ENCODE data around the gene PIPOX. TPM values are rescaled to one million over a fixed set of nuclear protein-coding genes. Genes with fewer than 3 reads are reported as not detected.
"Not testable (repeated sequence)": the region's sequence is repeated elsewhere in the genome, so short reads cannot be mapped to it uniquely, and the experiment has no call there.

PIPOX gene
- polyA plus RNA-seq, 1 donor from 2014 or later = 4.4 TPM

GRCh38 chr17:29085223-29085622 is 42.3 kb downstream of the PIPOX start:
- no peak overlapping the region for H3K4me3 ChIP-seq (ENCODE audit: low read length)
- no peak overlapping the region for H3K4me2 ChIP-seq (ENCODE audit: low read length)
- no peak overlapping the region for H2AFZ ChIP-seq (ENCODE audit: low read depth, low read length)
- H3K9me3 ChIP-seq (ENCODE audit: low read length) = no peaks in the 10 kb centered on the region
- H3K36me3 ChIP-seq (ENCODE audit: insufficient read depth, low read length) = no peaks in the 10 kb centered on the region
- no peaks in the 10 kb centered on the region for H3K27me3 ChIP-seq (ENCODE audit: insufficient read depth, low read depth, low read length)
- no peaks in the 10 kb centered on the region for H4K20me1 ChIP-seq (ENCODE audit: insufficient read depth)
- peak overlapping the region; percentile 6 for H3K9ac ChIP-seq (ENCODE audit: low read length)
- TF ChIP-seq RAD21 (conservative IDR thresholded peaks at IDR 0.05) = no peak
- no peaks in the 10 kb centered on the region for H3F3A ChIP-seq (ENCODE audit: insufficient read depth, low read length, poor library complexity, severe bottlenecking)
- no peaks in the 10 kb centered on the region for H3K9me2 ChIP-seq (ENCODE audit: insufficient read depth, low read length)
- H3K79me2 ChIP-seq (replicated peaks; ENCODE audit: insufficient read depth, low read length) = no peaks in the 10 kb centered on the region
- no peak overlapping the region for H3K27ac ChIP-seq (ENCODE audit: low read length)

GRCh38 chr17:29086628-29087332 is 43.8 kb downstream of the PIPOX start:
- Histone ChIP-seq H3K27me3 (ENCODE audit: insufficient read depth, low read depth, low read length) (no peaks in the 10 kb centered on the region), H3K4me2 (ENCODE audit: low read length) (no peak overlapping the region), H2AFZ (ENCODE audit: low read depth, low read length) (no peak overlapping the region), H3K27ac (ENCODE audit: low read length) (no peak overlapping the region), H3K79me2 (replicated peaks; ENCODE audit: insufficient read depth, low read length) (no peaks in the 10 kb centered on the region), H3K36me3 (ENCODE audit: insufficient read depth, low read length) (no peaks in the 10 kb centered on the region), H3K4me3 (ENCODE audit: low read length) (no peak overlapping the region), H3K9ac (ENCODE audit: low read length) (no peak overlapping the region), H3K9me3 (ENCODE audit: low read length) (no peaks in the 10 kb centered on the region), H4K20me1 (ENCODE audit: insufficient read depth) (no peaks in the 10 kb centered on the region), H3K9me2 (ENCODE audit: insufficient read depth, low read length) (no peaks in the 10 kb centered on the region), H3F3A (ENCODE audit: insufficient read depth, low read length, poor library complexity, severe bottlenecking) (no peaks in the 10 kb centered on the region)
- TF ChIP-seq SMC3 (conservative IDR thresholded peaks at IDR 0.05; ENCODE audit: poor library complexity) (no peak), MXI1 (conservative IDR thresholded peaks at IDR 0.05; ENCODE audit: poor library complexity, severe bottlenecking) (no peak), EZH2 (IDR thresholded peaks at IDR 0.05; ENCODE audit: borderline replicate concordance, insufficient read depth, low read length, poor library complexity, severe bottlenecking) (no peak), TAF1 (IDR thresholded peaks at IDR 0.05; ENCODE audit: low read depth) (no peak)

- not testable (repeated sequence) for H3K4me3 ChIP-seq (ENCODE audit: low read length); H3K79me2 ChIP-seq (replicated peaks; ENCODE audit: insufficient read depth, low read length); H4K20me1 ChIP-seq (ENCODE audit: insufficient read depth); H3K4me2 ChIP-seq (ENCODE audit: low read length); H2AFZ ChIP-seq (ENCODE audit: low read depth, low read length); H3K27ac ChIP-seq (ENCODE audit: low read length); H3K9me2 ChIP-seq (ENCODE audit: insufficient read depth, low read length); H3K9me3 ChIP-seq (ENCODE audit: low read length); H3K36me3 ChIP-seq (ENCODE audit: insufficient read depth, low read length); H3K9ac ChIP-seq (ENCODE audit: low read length); H3F3A ChIP-seq (ENCODE audit: insufficient read depth, low read length, poor library complexity, severe bottlenecking); H3K27me3 ChIP-seq (ENCODE audit: insufficient read depth, low read depth, low read length)
These were observed 45.8 kb downstream of the PIPOX start for GRCh38 chr17:29088782-29089181.

- H2AFZ ChIP-seq (ENCODE audit: low read depth, low read length) = no peak overlapping the region
- H3K79me2 ChIP-seq (replicated peaks; ENCODE audit: insufficient read depth, low read length) = no peaks in the 10 kb centered on the region
- H3K4me3 ChIP-seq (ENCODE audit: low read length) = no peak overlapping the region
- peak overlapping the region; percentile 51 for H3K27ac ChIP-seq (ENCODE audit: low read length)
- H3K9ac ChIP-seq (ENCODE audit: low read length) = peak overlapping the region; percentile 20
- H3K9me3 ChIP-seq (ENCODE audit: low read length) = no peaks in the 10 kb centered on the region
- TF ChIP-seq, protein P1, sequence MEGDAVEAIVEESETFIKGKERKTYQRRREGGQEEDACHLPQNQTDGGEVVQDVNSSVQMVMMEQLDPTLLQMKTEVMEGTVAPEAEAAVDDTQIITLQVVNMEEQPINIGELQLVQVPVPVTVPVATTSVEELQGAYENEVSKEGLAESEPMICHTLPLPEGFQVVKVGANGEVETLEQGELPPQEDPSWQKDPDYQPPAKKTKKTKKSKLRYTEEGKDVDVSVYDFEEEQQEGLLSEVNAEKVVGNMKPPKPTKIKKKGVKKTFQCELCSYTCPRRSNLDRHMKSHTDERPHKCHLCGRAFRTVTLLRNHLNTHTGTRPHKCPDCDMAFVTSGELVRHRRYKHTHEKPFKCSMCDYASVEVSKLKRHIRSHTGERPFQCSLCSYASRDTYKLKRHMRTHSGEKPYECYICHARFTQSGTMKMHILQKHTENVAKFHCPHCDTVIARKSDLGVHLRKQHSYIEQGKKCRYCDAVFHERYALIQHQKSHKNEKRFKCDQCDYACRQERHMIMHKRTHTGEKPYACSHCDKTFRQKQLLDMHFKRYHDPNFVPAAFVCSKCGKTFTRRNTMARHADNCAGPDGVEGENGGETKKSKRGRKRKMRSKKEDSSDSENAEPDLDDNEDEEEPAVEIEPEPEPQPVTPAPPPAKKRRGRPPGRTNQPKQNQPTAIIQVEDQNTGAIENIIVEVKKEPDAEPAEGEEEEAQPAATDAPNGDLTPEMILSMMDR (IDR thresholded peaks at IDR 0.05; ENCODE audit: poor library complexity, severe bottlenecking) = no peak
- TF ChIP-seq EP300 (conservative IDR thresholded peaks at IDR 0.05; ENCODE audit: poor library complexity, severe bottlenecking) (no peak), RAD21 (conservative IDR thresholded peaks at IDR 0.05) (no peak), POLR2AphosphoS5 (IDR thresholded peaks at IDR 0.05) (no peak), EZH2 (IDR thresholded peaks at IDR 0.05; ENCODE audit: borderline replicate concordance, insufficient read depth, low read length, poor library complexity, severe bottlenecking) (no peak), SMC3 (conservative IDR thresholded peaks at IDR 0.05; ENCODE audit: poor library complexity) (no peak), MXI1 (conservative IDR thresholded peaks at IDR 0.05; ENCODE audit: poor library complexity, severe bottlenecking) (no peak), TAF1 (IDR thresholded peaks at IDR 0.05; ENCODE audit: low read depth) (no peak)
- TF ChIP-seq, protein P2, sequence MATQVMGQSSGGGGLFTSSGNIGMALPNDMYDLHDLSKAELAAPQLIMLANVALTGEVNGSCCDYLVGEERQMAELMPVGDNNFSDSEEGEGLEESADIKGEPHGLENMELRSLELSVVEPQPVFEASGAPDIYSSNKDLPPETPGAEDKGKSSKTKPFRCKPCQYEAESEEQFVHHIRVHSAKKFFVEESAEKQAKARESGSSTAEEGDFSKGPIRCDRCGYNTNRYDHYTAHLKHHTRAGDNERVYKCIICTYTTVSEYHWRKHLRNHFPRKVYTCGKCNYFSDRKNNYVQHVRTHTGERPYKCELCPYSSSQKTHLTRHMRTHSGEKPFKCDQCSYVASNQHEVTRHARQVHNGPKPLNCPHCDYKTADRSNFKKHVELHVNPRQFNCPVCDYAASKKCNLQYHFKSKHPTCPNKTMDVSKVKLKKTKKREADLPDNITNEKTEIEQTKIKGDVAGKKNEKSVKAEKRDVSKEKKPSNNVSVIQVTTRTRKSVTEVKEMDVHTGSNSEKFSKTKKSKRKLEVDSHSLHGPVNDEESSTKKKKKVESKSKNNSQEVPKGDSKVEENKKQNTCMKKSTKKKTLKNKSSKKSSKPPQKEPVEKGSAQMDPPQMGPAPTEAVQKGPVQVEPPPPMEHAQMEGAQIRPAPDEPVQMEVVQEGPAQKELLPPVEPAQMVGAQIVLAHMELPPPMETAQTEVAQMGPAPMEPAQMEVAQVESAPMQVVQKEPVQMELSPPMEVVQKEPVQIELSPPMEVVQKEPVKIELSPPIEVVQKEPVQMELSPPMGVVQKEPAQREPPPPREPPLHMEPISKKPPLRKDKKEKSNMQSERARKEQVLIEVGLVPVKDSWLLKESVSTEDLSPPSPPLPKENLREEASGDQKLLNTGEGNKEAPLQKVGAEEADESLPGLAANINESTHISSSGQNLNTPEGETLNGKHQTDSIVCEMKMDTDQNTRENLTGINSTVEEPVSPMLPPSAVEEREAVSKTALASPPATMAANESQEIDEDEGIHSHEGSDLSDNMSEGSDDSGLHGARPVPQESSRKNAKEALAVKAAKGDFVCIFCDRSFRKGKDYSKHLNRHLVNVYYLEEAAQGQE (IDR thresholded peaks at IDR 0.05; ENCODE audit: borderline replicate concordance) = no peak
- H3K4me2 ChIP-seq (ENCODE audit: low read length) = no peak overlapping the region
- no peaks in the 10 kb centered on the region for H3K27me3 ChIP-seq (ENCODE audit: insufficient read depth, low read depth, low read length)
- H3K36me3 ChIP-seq (ENCODE audit: insufficient read depth, low read length) = no peaks in the 10 kb centered on the region
- H3F3A ChIP-seq (ENCODE audit: insufficient read depth, low read length, poor library complexity, severe bottlenecking) = no peaks in the 10 kb centered on the region
- no peaks in the 10 kb centered on the region for H3K9me2 ChIP-seq (ENCODE audit: insufficient read depth, low read length)
- H4K20me1 ChIP-seq (ENCODE audit: insufficient read depth) = no peaks in the 10 kb centered on the region
These were observed 46.7 kb downstream of the PIPOX start for GRCh38 chr17:29089601-29090044.

All from neural cell (in vitro differentiated cells).